GM19452 (cell line): ENCODE data around the gene MAGI2.

Experiments used
- ATAC-seq: cut with Tn5 transposase; IDR thresholded peaks from one replicate; pipeline ENCODE4 v1.9.1; 2021; ENCODE audit not compliant: unreplicated experiment

Gene MAGI2

GRCh38 chr7:78080241-78080640 lies 1373.2 kb downstream of the MAGI2 start:
- no peak for ATAC-seq

GRCh38 chr7:78074713-78075112 lies 1378.8 kb downstream of the MAGI2 start:
- no peak for ATAC-seq

GRCh38 chr7:78073609-78074382 lies 1379.7 kb downstream of the MAGI2 start:
- ATAC-seq = no peak

- ATAC-seq = no peak
Measured at GRCh38 chr7:78072201-78072590, 1381.3 kb downstream of the MAGI2 start.

DNA sequence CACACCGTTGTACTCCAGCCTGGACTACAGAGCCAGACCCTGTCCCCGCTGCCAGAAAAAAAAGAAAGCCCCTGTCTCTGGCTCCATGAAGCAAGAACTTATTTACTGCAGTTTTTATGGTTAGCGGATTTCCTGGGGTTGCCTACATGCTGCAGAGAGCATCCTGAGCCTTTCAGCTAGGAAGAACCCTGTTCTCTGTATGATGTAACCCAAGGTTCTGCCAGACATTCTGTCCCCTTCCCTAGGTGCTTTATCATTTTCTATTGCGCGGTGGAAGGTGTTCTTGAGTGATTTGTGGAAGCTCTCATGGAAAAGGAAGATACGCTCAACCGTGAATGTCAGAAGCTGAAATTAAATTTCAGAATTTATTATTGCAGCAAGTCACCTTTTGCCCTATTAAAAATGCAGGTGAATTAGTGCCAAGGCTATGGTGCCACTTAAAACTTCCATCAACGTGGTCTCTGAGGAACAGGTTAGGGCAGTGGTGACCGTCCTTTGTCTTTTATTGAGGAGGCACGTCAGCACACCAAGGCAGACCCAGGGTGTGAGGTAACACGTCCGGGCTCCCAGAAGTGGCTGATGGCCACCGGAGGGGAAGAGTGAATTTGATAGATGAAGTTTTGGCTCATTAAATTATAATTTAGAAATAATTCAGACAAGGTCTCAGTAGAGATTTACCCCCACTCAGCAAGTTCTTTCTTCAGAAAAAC lies 1381.8 kb downstream of the MAGI2 start:
- no peak for ATAC-seq

DNA sequence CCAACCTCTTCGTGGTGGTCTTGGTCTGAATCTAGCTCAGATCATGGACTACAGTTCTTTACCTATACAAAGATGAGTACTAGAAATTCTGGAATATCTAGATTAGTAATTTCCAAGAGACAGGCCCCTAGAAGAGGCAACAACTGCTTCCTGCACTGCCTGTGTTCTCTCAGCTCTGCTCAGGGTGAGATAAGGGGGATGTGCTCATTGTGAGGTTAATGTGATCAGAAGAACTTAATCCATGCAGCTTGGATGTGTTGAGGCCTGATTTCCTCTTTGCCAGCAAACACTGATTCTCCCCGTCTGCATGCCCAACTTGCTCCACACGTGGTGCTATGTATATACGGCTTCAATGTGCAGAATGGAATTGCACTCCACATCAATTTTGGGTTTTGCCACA lies 1386.9 kb downstream of the MAGI2 start:
- ATAC-seq = no peak

- no peak for ATAC-seq
Measured at GRCh38 chr7:78063758-78064157, 1389.7 kb downstream of the MAGI2 start.

DNA sequence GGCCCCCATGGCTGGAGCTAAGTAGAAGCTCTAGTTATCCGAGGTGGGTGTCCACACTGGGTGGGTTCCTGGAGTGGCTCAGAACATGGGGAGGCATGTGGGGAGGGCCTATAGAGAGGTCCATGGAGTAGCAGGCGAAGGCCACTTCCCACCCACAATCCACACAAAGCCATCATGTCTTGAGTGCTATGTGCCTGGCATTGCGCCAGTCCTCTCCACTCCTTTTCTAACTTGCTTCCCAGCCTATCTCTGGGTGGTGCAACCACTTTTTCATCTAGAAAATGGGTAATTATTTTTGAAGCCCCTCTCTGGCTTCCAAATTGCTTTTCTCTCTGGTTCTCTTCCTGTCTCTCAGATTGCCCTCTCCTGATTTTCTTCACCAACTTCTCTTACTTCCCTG lies 1391.3 kb downstream of the MAGI2 start:
- no peak for ATAC-seq

DNA sequence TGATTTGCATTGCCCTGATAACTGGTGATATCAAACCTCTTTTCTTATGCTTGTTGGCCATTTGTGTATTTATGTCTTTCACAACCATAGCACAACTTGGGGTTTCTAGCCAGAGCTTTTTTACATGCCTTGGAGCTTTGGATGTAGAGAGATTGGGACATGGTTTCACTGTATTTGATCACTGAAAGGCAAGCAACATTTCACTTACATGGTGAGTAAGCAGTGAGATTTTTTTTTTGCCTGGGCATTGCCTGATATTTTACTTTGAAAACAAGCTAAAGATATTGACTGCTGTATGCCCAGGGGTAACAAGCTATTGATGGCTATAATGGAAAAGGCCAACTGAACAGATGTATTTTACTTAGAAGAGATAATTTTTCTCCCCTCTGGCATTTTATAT lies 1395.9 kb downstream of the MAGI2 start:
- no peak for ATAC-seq

- ATAC-seq = no peak
Measured at GRCh38 chr7:78055599-78055998, 1397.9 kb downstream of the MAGI2 start.

- ATAC-seq = no peak
Measured at GRCh38 chr7:78055001-78055573, 1398.4 kb downstream of the MAGI2 start.

DNA sequence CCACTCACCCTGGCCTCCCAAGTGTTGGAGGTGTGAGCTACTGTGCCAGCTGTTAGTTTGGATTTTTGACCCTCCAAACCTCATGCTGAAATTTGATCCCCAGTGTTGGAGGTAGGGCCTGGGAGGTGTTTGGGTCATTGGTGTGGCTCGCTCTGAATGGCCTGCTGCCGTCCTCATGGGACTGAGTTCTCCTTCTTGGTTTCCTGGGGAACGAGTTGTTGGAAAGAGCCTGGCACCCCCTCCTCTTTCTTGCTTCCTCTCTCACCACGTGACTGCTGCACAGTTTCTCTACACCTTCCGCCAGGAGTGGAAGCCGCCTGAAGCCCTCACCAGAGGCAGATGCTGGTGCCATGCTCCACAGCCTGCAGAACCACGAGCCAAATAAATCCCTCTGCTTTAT lies 1401.4 kb downstream of the MAGI2 start:
- ATAC-seq = no peak

GRCh38 chr7:78047800-78048199 lies 1405.7 kb downstream of the MAGI2 start:
- ATAC-seq = no peak

DNA sequence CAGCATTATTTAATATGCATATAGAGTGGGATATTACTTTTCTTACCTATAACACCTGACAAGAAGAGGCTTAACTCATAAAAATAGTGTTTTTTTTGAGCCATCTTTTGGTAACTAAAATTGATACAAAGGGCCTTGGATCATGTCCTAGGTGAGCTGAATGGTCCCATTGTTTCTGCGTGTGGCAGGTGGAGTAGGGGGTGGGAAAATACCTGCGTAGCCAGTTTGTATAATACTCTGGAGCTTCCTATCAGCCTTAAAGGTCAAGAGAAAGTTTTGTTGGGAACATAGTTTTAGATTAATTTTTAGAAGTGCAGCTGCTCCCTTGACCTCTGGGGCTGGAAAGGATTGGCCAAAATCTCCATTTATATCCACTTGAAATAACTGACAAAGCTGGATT lies 1410.3 kb downstream of the MAGI2 start:
- no peak for ATAC-seq

DNA sequence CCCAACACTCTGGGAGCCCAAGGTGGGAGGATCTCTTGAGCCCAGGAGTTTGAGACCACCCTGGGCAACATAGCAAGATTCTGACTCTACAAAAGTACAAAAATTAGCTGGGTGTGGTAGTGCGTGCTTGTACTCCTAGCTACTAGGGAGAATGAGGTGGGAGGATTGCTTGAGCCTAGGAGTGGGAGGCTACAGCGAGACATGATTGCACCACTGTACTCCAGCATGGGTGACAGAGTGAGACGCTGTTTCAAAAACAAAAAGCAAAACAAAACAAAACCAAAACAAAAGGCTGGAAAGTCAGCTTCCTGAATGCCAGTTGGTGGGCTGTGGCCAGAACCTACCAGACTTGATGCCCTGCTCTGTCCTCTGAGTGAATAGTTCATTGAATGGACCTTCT lies 1412.0 kb downstream of the MAGI2 start:
- no peak for ATAC-seq

DNA sequence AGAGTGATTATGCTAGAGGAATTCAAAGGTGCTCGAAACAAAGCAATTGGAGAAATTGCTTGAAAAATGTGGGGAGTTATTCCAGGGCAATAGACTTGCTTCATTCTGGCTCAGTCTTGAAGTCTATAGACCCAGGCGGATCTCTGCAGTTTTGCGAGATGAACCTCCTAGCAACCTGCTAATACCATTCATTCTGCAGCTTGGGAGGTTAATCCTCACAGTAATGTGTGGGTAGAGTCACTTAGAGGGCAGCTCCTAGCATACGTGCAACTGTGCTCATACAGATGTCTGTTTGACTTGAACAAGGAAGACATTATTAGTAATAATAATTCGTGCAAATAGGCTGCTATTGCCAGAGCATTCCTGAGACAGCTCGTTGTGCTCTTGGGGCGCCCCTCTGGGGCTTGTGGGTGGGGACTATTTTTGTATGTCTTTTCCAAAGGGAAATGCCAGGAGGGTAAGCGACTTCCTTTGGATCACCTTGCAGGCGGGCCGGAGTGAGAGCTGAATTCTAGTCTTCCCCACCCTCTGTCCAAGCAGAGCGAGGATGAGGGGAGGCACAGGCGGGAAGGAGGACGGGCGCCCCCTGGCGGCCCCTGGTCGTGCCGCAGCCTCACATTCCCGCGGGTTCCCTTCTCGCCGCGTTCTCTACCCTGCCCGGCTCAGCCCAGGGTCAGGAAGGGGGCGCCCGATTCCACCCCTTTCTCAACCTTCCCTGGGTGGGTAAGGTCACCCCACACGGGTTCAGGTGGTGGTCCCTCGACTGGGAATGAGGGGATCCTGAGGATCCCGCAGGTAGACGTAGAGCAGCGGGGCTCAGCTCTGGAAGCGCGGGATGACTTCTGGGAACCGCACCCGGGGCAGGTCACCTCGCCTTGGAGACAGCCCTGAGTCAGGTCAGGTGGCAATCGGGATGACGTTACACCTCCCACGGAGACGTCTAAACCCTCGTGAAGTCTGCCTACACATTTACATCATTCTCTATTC lies 1413.4 kb downstream of the MAGI2 start:
- peak; percentile 81 for ATAC-seq

DNA sequence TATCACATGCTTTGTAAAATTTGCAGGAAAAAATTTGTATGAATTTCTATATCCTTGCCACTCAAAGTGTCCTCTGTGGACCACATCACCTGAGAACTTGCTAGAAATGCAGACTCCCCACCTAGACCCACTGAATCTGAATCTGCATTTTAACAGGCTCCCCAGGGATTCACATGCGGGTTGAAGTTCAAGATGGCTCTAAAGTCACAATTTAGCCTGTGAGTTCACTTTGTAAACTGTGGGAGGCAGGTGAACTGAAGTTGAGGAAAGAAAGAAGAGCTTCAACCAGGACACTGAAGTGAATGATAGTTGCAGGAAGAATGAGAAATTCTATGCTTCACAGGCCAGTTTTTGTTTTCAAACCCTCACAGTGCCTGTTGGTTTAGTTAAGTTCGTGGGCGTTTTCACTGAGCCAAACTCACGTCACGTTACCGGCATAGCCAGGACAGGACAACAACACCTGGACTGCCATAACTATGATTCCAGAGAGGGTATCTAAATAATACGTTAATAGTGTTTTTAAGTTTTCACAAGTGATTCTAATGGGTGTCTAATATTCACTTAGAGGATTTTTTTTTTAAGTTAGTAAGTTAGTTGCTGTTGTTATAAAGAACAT lies 1414.9 kb downstream of the MAGI2 start:
- no peak for ATAC-seq

DNA sequence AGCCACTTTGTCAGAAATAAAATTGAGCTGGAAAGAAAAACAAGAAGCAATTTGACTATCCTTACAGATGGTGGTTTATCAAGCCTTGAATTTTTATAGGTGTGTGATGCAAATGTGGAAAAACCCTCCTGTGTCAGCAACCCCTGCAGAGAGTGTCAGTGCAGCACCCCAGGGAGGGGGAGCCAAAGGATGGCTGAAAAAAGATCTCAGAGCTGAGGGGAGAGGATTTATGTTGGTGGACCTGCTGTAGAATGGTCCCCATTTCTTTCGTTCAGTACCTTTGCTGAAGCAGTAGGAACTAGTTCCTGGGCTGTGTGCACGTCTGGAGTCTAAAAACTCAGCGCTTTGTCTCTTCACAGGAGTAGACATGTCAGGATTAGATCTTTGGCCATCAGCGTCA lies 1415.9 kb downstream of the MAGI2 start:
- ATAC-seq = no peak

- no peak for ATAC-seq
Measured at GRCh38 chr7:78033410-78033809, 1420.1 kb downstream of the MAGI2 start.

- ATAC-seq = no peak
Measured at GRCh38 chr7:78026492-78026891, 1427.0 kb downstream of the MAGI2 start.

DNA sequence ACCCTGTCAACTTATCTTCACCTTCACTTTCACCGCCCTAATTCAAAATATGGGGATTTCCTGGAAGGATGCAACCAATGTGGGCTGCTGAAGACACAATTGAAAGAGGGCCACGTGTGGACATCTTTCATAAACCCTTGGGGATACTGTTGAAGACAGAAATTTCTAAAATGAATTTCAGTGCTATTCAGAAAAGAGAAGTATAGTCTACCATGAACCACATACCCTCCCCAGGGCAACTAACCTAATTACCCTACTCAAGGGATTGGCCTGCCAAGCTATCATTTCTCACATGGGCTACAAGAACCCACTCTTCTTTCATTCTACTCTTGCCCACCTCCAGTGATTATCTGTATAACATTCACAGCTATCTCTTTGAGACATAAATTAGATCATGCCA lies 1428.9 kb downstream of the MAGI2 start:
- ATAC-seq = no peak
